GM18520 (cell line): Measurements from ENCODE around the gene ACSM3.

ENCODE experiments used
- ATAC-seq: cut with Tn5 transposase; IDR thresholded peaks from one replicate; pipeline ENCODE4 v1.9.1; 2021; ENCODE audit not compliant: unreplicated experiment

ACSM3 gene

DNA sequence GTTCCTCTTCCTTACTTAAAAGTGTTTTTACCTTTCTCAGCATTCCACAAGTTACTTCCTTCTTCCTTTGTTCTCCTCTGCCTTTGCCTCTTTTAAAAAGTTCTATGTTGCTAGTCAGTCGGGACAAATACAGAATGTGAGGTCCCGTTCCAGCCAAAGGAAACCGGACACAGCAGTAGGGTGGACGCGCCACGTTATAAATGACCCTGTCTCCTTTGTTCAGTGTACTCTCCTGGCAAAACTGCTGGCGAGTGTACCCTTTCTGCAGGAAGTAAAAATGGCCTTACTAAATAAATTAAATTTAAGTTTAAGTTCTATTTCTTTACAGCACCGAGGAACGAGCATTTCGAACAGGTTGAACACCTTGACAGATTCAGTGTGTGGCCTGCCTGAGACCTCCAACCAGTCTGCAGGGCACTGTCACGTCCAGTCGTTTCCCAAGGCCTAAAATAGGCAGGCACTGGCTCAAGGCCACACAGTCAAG is 41.9 kb downstream of the ACSM3 start:
- ATAC-seq: peak; percentile 4

DNA sequence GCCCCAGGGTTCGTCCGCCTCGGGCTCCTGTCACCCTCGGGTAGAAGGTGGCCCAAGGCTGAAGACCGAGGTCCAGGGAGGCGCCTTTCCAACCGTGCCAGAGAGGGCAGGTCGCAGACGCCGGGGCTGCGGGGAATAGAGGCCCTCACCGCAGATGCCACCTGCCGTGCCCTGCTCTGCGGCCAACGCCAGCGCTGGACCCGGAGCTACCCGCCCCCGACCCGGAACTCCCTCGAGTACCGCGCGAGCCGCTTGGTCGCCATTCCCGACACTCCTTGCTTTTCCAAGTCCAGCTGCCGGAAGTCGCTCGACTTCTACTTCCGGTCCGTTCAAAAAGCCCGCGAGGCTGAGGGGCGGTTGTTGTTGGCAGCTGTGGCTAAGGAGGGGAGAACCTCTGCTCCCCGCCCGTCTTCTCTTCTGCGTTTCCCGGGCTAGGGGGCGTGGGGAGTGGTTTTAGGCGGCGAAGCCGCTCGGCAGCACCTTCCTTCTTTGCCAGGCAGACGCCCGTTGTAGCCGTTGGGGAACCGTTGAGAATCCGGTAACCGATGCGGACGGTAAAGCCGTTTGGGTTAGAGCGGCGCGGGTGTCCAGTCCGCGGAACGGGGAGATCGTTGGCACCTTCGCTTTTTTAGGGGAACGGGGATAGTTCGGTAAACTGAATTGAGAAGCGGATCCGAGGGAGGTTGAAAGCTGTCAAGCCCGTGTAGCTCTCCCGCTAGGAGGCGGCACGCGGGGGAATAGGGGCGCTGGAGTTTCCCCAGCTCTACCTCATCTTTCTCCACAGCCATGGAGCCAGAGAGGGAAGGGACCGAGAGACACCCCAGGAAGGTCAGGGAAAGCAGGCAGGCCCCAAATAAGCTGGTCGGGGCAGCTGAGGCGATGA is 42.6 kb downstream of the ACSM3 start, which contains the start of the genes ERI2 and REXO5:
ERI2 (minus strand) TSS at position 305 of the 883 bp plus-strand sequence; CDS start at position 263, 42 bp downstream.
REXO5 (plus strand) TSS at position 360 of the 883 bp plus-strand sequence; CDS start at position 787, 427 bp downstream.
- ATAC-seq: peak; percentile 66

DNA sequence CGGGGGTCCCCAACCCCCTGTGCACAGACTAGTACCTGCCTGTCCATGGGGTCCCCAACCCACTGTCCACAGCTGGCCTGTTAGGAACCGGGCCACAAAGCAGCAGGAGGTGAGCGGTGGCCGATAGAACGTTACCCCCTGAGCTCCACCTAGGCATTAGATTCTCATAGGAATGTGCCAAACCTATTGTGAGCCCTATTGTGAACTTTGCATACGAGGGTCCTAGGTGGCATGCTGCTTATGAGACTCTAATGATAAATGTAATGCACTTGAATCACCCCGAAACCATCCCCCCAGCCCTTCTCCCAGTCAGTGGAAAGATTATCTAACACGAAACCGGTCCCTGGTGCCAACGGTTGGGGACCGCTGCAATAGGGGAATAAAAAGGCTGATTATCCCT is 44.0 kb downstream of the ACSM3 start:
- ATAC-seq: no peak

DNA sequence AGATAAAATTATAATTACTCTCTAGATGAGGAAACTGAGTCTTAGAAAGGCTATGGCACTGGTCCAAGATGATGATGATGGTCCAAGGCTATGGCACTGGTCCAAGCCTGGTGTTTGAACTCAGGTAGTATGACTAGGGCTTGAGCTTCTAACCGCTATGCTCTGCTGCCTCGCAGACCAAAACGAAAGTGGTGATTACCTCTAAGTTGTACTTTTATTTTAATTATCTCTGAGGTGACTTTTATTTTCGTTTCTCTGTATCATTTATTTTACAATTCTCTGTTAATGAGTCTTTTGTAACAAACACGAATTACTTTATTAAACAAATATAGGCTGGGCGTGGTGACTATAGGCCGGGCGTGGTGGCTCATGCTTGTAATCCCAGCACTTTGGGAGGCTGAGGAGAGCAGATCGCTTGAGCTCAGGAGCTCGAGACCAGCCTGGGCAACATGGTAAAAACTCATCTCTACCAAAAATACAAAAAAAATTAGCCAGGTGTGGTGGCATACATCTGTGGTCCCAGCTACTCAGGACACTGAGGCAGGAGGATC is 48.1 kb downstream of the ACSM3 start:
- no peak for ATAC-seq

DNA sequence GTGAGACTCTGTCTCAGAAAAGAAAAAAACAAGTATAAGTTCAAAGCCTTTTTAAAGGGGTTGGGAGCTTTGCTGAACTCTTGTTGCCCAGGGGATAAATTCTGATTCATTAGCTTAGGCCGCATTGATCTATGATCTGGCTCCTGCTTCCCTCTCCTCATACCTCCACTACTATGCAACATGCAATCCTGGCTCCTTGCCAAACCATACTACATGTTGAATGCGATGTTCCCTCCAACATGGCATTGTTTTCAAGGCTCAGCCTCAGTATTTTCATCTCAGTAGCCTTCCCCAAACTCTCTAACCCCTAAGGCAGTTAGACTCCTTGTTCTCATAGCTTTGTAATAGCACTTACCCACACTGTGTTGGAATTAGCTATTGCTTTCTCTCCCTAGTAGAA is 48.7 kb downstream of the ACSM3 start:
- ATAC-seq: no peak

DNA sequence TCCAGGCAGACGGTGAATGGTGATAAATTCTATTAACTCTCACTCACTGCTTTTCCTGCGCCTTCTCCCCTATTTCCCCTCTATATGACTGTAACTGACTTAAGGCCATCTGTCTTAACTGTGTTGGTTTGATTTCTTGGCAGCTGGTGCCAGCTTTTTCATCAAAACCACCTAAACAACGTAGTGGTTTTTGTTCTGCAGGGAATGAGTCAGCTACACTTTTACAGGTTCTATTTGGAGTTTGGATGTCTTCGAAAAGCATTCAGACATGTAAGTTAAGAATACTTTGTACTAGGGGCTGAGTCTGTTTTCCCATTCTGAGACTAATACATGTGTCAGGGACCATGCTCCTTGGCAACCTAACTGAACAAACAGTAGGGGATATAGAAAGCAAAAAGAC is 51.0 kb downstream of the ACSM3 start:
- no peak for ATAC-seq

DNA sequence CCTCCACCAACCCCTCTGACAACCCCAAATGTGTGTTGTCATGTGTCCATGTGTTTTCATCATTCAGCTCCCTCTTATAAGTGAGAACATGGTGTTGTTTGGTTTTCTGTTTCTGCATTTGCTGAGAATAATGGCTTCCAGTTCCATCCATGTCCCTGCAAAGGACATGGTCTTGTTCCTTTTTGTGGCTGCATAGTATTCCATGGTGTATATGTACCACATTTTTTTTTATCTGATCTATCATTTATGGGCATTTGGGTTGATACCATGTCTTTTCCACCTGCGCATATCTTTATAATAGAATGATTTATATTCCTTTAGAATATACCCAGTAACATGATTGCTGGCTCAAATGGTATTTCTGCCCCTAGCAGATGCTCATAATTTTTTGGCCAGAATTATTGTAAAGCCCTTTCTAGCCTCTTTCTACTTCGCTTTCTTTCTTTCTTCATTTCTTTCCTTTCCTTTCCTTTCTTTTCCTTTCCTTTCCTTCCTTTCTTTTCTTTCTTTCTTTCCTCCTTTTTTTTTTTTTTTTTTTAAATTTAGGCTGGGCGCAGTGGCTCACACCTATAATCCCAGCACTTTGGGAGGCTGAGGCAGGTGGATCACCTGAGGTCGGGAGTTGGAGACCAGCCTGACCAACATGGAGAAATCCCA is 55.2 kb downstream of the ACSM3 start:
- ATAC-seq: no peak

DNA sequence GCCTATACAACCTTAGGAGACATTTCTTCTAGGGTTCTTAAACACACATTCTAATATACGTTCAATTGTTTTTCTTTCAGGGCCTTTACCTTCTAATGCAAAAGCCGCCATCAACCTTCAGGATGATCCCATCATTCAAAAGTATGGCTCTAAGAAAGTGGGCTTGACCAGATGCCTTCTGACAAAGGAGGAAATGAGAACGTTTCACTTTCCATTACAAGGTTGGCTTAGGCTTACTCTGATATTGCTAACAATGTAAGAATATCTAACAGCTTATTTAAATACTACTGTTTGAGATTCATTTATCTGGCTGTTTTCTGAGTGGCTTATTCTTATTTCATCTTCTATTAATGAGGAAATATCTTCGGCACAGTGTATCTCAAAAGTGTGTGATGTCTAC is 57.9 kb downstream of the ACSM3 start:
- no peak for ATAC-seq

DNA sequence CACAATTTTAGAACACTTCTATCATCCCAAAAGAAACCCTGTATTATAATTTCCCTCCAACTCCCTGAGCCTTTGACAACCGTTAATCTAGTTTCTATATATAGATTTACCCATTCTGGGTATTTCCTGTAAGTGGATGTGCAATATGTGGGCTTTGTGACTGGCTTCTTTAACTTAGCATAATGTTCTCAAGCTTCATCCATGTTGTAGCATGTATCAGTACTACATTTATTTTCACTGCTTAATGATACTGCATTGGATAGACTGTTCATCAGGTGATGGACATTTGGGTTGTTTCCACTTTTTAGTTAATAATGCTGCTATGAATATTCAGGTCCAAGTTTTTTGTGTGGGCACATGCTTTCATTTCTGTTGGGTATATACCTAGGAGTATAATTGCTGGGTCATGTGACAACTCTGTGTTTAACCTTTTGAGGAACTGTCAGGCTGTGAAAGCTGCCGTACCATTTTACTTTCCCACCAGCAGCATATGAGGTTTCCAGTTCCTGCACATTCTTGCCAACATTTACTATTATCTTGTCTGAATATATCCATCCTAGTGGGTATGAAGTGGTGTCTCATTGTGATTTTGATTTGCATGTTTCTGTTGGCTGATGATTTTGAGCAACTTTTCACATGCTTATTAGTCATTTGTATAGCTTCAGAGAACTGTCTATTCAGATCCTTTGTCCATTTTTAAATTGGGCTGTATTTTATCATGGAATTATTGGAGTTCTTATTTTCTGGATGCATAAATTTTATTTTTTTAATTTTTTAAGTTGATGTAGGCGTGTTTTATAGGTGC is 58.9 kb downstream of the ACSM3 start:
- no peak for ATAC-seq

DNA sequence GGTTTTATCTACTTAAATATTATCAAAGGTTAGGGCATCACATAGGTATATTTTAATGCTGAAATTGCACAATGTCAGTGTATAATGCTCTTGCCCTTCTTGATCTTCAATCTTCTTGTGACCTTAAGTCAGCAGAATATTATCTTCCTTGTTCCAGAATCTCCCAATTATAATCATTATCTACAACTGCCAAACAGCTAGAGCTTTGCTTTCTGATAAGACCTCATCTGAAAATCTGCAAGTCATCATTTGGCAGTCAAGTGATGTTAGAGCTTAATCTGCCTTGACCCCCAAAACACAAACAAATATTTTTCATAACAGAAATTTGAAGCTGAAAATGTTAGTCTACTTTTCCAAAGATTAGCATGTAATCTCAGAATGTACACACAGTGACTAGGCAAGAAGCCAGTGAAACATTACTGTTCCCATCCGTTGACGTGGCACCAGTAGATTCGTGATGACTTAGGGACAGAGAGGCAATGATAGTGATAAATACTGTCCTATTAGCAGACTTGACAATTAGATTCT is 62.3 kb downstream of the ACSM3 start:
- ATAC-seq: no peak

DNA sequence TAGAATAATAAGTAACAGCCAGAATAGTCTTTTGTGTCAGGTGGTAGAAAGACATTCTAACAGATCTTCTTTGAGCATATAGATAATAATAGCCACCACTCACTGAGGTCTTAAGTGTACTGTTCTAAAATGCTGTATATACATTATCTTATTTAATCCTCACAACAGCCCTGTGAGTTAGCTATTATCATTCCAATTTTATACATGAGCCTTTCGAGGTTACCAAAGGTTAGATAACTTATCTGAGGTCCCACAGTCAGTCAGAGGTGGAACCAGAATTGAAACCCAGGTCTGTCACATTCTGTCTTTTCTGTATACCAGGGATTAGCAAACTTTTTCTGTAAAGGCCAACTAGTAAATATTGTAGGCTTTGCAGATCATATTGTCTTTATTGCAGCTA is 65.7 kb downstream of the ACSM3 start:
- ATAC-seq: no peak

DNA sequence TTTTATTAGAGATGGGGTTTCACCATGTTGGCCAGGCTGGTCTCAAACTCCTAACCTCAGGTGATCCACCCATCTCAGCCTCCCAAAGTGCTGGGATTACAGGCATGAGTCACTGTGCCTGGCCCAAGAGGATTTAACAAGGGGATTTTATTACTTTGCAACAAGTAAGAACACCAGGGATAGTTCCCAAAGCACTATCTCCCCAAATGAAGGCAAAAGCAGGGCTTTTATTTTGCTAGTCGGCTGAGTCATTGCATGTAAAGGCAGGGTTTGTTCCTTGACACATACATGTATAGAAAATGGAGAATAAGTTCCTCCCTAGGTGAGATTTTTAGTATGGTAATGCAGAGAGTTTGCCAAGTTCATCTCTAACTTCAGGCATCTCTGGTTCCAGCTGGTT is 66.6 kb downstream of the ACSM3 start:
- ATAC-seq: no peak

DNA sequence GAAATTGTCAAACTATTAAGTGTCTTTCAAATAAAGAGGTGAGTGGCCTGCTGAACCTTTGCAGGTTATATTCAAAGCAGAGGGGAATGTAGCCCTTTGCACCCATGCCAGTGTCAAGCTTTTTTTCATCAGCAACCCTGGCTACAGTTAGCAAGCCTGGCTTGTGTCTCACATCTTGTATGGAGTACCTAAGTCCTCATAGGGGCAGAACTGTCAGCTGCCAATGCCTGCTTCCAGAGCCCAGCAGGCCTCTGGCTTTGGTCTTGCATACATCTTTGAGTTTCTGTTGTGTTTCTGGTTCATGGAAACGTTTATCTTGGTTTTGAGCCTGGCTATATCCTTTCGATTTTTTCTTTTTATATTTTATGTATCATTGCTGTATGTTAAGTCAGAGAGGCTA is 69.3 kb downstream of the ACSM3 start:
- no peak for ATAC-seq

DNA sequence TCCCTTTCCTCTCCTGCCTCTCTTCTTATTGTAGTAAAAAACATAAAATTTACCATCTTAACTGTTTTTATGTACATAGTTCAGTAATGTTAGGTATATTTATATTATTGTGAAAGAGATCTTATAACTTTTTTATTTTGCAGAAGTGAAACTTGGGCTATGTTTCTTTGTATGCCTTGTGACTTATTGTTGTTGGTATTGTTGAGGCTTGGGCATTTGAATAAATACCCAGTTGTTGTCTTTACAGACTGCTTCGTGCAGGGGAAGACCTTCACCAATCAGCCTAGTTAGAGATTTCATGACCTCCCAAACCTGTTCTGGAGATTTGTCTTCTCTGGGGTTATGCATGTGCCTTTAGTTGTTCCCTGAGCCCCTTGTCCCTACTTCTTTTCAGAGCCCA is 74.4 kb downstream of the ACSM3 start:
- no peak for ATAC-seq

DNA sequence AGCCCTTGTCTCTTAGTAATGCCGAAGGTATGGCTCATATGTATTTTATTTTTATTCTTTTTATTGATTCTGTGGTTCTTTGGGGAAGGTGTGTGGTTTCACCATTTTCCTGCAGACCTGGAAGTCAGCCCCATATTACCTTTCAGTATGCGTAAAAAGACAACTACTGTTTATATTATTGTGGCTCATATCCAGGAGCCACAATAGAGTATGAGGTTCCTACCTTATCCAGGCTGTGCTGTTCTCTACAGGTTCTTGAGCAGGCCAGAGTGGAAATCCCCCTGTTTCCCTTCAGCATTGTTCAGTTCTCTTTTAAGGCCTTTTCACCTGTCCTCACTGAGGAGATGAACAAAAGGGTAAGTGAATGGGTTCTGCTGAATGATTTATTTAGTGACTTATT is 75.7 kb downstream of the ACSM3 start:
- ATAC-seq: no peak

DNA sequence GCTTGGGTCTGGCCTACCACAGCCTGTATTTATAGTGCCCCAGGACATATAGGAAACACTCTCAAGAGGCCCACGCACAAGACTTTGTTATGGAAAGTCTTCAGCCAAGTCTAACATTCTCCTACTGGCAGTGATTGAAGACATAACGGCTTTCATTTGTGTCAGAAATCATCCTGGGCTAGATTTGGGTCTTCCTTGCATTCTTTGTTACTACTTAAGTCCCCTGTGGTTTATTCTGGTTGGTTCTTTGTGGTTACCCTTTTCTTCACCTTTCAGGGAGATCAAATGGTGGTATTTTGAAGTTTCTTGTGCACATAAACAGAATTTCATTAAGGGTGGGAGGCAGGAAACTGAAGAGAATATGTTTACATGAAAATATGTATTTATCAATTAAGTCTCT is 80.2 kb downstream of the ACSM3 start:
- no peak for ATAC-seq

DNA sequence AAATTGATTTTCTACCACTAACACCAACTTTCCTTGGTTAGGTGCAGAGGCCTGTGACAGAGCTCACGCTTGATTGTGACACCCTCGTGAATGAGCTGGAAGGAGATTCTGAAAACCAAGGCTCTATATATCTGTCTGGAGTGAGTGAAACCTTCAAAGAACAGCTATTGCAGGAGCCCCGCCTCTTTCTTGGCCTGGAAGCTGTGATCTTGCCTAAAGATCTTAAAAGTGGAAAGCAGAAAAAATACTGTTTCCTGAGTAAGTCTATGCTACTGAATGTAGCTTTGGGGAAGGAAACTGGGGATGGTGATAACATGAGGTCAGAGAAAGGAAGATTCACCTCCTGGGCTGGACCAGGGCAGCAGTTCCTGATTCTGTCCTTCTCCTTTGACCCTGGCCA is 80.8 kb downstream of the ACSM3 start:
- no peak for ATAC-seq

DNA sequence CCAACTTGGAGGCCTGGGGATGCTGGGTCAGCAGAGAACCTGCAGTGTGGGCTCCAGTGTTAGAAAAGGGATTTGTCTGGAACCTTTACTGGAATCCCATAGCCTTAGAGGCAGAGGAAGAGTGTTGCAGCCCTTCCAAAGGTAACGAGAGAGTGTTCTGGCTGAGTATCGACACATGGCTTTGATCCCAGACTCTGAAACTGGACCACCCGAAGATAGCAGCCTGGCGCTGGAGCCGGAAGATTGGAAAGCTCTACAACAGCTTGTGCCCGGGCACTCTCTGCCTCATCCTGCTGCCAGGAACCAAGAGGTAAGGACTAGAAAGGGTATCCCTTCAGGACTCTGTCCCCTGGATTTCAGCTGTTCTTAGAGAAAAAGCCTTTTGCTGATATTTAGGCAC is 82.2 kb downstream of the ACSM3 start:
- no peak for ATAC-seq

DNA sequence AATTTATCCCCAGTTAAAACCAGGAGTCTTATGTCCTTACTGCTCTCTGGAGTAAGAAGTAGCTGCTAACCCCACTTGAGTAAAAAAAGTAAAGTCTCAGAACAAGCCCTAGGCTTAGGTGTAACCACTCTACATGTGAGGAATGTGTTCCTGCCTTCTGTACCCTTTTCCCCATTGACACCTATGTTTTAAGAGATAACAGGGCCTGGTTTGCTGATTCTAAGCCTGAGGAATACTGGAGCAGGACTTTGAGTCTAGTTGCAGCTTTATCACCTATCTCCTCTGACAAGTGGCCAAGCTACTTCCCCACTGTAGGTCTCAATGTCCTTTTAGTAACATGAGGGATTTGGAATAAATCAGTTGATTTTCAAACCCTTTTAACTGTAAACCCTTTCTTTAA is 82.7 kb downstream of the ACSM3 start:
- no peak for ATAC-seq
